Ovary (tissue), 3 donors: ENCODE data around the gene HMX2.

Source experiments
- EP300 ChIP-seq: sonication (generic); formaldehyde crosslinking; IDR thresholded peaks from one replicate; pipeline ENCODE4 v1.6.1; 2017; ENCODE audit warnings: antibody characterized with exemption
- TF ChIP-seq, protein P1 (sequence below), 3 donors: fragments of 450-650 bp in 2 of 3; fragments of 200-600 bp in 1 of 3; IDR thresholded peaks; one replicate each; pipeline versions ENCODE4 v1.5.1 to v1.8.0; 2016 to 2022; ENCODE audit warnings: antibody characterized with exemption in 3 of 3, mild to moderate bottlenecking in 1 of 3
- donor health status: DM: no; HTN: no; CAD: no.

DNA sequence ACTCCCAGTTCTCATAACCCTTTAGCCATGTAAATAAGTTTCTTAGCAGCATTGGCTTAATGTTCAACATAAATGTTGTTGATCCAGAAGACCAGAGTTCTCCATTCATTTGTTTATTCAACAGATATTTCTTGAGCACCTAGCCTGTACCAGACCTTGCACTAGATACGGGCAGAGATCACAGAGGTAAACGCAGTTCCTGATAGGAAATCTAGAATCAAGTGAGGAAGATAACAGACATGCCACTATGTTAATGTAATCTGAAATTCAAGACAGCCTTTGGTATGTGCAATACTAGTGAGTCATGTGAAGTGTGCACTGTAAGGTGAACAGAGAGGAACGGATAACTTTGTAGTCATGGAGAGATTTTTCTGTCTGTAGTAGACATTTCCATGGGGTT lies 9.3 kb downstream of the HMX2 start:
- TF ChIP-seq, protein P1, sequence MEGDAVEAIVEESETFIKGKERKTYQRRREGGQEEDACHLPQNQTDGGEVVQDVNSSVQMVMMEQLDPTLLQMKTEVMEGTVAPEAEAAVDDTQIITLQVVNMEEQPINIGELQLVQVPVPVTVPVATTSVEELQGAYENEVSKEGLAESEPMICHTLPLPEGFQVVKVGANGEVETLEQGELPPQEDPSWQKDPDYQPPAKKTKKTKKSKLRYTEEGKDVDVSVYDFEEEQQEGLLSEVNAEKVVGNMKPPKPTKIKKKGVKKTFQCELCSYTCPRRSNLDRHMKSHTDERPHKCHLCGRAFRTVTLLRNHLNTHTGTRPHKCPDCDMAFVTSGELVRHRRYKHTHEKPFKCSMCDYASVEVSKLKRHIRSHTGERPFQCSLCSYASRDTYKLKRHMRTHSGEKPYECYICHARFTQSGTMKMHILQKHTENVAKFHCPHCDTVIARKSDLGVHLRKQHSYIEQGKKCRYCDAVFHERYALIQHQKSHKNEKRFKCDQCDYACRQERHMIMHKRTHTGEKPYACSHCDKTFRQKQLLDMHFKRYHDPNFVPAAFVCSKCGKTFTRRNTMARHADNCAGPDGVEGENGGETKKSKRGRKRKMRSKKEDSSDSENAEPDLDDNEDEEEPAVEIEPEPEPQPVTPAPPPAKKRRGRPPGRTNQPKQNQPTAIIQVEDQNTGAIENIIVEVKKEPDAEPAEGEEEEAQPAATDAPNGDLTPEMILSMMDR (IDR thresholded peaks at IDR 0.05): no peak
- no peak for TF ChIP-seq EP300
